Right lobe of liver (tissue), 6 donors: ENCODE results near the gene MAP3K3. TPM values are rescaled to one million over a fixed set of nuclear protein-coding genes. Genes with fewer than 3 reads are reported as not detected.

Experiments used
- ATAC-seq, 4 donors: fragments of 200-7000 bp; cut with Tn5 transposase; one replicate each; pipeline ENCODE4 v1.9.1; 2020; ENCODE audit warnings: mild to moderate bottlenecking in 4 of 4, moderate library complexity in 4 of 4
- DNase-seq, 3 donors: peaks; one replicate each; pipeline ENCODE4 v3.0.0-alpha.2; 2020
- H3K27ac ChIP-seq, 3 donors: fragments of 200-600 bp; one replicate each; pipeline ENCODE4 v1.8.0; 2022
- H3K27me3 ChIP-seq, 2 donors: fragments of 200-600 bp; one replicate each; pipeline ENCODE4 v1.8.0; 2022
- H3K36me3 ChIP-seq, 4 donors: fragments of 200-600 bp; sonication (generic) in 1 of 4; one replicate each; pipeline versions ENCODE4 v1.5.1 to v1.8.0; 2017 to 2022; ENCODE audit warnings: control low read depth in 1 of 4
- H3K4me1 ChIP-seq, 4 donors: fragments of 200-600 bp; sonication (generic) in 1 of 4; one replicate each; pipeline versions ENCODE4 v1.5.1 to v1.8.0; 2017 to 2022; ENCODE audit warnings: control low read depth in 1 of 4
- H3K4me3 ChIP-seq, 3 donors: fragments of 200-600 bp; one replicate each; pipeline ENCODE4 v1.8.0; 2022
- H3K9me3 ChIP-seq, 4 donors: fragments of 200-600 bp; sonication (generic) in 1 of 4; one replicate each; pipeline versions ENCODE4 v1.5.1 to v1.8.0; 2017 to 2022; ENCODE audit warnings: control low read depth in 1 of 4
- POLR2A ChIP-seq: fragments of 450-650 bp; IDR thresholded peaks from one replicate; pipeline ENCODE4 v1.6.1; 2017; ENCODE audit warnings: antibody characterized with exemption, mild to moderate bottlenecking
- WGBS: methylation state at CpG from one replicate; pipeline ENCODE4 v1.1.6; 2018; ENCODE audit warnings: low coverage, low lambda C conversion rate; ENCODE audit not compliant: insufficient coverage; ENCODE audit errors: missing lambda C conversion rate; 5-methylcytosine and 5-hydroxymethylcytosine counted together
- intact Hi-C, 2 donors: fragments of 100-400 bp; cut with DNase I; formaldehyde crosslinking; loops; one replicate each; pipeline versions ENCODE4 v1.11.2 to v1.14.1; 2022
- total RNA-seq, 6 experiments: library from RNA; depleted of rRNA in 2 of 6; stranded (reverse); fragments of >200 nt in 2 of 6; fragmentation: NEBNext Ultra II Directional in 3 of 6; extraction: Animal tissue kit (Norgen Biotek cat#: 25700) in 3 of 6; gene quantifications; one replicate each; pipeline versions ENCODE4 v1.1.0 to v1.2.4, GENCODE V29; 2016 to 2023
- TF ChIP-seq, protein P1 (sequence below), 4 donors: fragments of 200-600 bp in 3 of 4; fragments of 450-650 bp in 1 of 4; IDR thresholded peaks; one replicate each; pipeline versions ENCODE4 v1.5.1 to v1.8.0; 2016 to 2022; ENCODE audit warnings: antibody characterized with exemption in 4 of 4, mild to moderate bottlenecking in 2 of 4
- donor health status: DM: no; HTN: yes; CAD: no.
- donor health status: DM: no; HTN: no; CAD: no.
- donor health status: DM: no; HTN: no; CAD: no.
- donor health status: DM: no; HTN: yes; CAD: no.
- donor health status: DM: no; HTN: yes; CAD: no.

Gene MAP3K3
- total RNA-seq, 6 experiments from 2014 or later = 10.6 to 15.8 (median 13.0) TPM

DNA sequence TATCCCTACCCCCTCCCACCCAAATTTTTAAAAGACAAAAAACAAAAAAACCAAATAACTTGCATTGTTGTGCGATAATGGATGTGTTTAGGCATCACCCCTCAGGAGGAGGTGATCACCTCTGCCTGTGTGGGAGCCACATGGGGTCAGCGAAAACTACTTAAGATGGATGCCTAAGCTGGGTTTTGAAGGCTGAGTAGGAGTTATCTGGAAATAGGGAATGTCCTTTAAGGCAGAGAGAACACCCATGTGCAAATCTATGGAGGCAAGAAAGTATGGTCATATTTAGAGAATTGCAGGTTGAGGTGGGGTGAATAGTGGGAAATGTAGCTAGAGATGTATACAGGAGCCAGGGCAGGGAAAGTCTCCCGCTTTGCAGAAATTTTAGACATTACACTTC is 27.1 kb upstream of the MAP3K3 start:
- ATAC-seq (no peak), DNase-seq (no peak)
- H3K27ac ChIP-seq = no peak overlapping the region
- no peaks in the 10 kb centered on the region for H3K9me3 ChIP-seq
- H3K4me3 ChIP-seq = no peak overlapping the region
- WGBS = 91% methylated on average over 3 of the region's 3 CpGs
- H3K4me1 ChIP-seq = peaks cover 0 to 4% (median 1%) of the 10 kb centered on the region in 4 donors
- peaks cover 0 to 23% (median 6%) of the 10 kb centered on the region in 4 donors for H3K36me3 ChIP-seq
- no peaks in the 10 kb centered on the region for H3K27me3 ChIP-seq
- TF ChIP-seq POLR2A = no peak
- TF ChIP-seq, protein P1, sequence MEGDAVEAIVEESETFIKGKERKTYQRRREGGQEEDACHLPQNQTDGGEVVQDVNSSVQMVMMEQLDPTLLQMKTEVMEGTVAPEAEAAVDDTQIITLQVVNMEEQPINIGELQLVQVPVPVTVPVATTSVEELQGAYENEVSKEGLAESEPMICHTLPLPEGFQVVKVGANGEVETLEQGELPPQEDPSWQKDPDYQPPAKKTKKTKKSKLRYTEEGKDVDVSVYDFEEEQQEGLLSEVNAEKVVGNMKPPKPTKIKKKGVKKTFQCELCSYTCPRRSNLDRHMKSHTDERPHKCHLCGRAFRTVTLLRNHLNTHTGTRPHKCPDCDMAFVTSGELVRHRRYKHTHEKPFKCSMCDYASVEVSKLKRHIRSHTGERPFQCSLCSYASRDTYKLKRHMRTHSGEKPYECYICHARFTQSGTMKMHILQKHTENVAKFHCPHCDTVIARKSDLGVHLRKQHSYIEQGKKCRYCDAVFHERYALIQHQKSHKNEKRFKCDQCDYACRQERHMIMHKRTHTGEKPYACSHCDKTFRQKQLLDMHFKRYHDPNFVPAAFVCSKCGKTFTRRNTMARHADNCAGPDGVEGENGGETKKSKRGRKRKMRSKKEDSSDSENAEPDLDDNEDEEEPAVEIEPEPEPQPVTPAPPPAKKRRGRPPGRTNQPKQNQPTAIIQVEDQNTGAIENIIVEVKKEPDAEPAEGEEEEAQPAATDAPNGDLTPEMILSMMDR (IDR thresholded peaks at IDR 0.05) = no peak
- intact Hi-C loops = no loop called here

DNA sequence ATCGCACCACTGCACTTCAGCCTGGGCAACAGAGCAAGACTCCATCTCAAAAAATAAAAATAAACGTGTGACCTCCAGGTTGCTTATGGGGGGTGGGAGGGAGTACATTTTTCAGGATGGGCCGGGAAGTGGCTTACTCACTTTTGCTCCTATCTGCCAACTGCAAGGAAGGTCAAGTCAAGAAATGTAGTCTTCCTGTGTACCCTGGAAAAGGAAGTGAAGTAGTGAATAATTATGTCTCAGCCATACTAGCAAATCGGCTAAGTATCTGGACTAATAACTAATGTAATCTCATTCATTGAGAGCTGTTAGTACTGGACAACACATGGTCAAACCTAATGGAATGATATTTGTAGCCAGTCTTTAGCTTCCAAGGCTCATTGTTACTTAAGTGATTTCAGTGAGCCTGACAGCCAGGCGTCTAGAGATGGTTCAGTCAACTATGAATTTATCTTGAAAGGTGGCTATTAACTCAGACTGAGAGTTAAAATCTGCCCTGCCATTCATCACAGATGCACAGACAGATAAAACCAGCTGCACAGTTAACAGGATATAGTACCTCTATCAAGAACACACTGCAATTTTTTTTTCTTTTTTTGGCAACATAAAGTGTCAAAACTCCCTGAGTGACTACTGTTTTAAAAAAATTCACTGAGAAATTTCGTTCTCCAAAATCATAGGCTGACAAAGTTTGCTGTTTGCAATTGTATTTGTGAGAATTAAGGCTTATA is 25.2 kb upstream of the MAP3K3 start:
- intact Hi-C loops = no loop called here
- WGBS = 63% methylated on average over 6 of the region's 6 CpGs
- ATAC-seq = no peak
- Histone ChIP-seq H3K4me3 (no peak overlapping the region), H3K36me3 (peaks cover 0 to 6% (median 0%) of the 10 kb centered on the region in 4 donors), H3K27me3 (no peaks in the 10 kb centered on the region), H3K27ac (no peak overlapping the region), H3K4me1 (peaks cover 0 to 8% (median 3%) of the 10 kb centered on the region in 4 donors), H3K9me3 (no peaks in the 10 kb centered on the region)
- TF ChIP-seq, protein P1 (IDR thresholded peaks at IDR 0.05) = no peak
- no peak for TF ChIP-seq POLR2A
- DNase-seq = no peak

DNA sequence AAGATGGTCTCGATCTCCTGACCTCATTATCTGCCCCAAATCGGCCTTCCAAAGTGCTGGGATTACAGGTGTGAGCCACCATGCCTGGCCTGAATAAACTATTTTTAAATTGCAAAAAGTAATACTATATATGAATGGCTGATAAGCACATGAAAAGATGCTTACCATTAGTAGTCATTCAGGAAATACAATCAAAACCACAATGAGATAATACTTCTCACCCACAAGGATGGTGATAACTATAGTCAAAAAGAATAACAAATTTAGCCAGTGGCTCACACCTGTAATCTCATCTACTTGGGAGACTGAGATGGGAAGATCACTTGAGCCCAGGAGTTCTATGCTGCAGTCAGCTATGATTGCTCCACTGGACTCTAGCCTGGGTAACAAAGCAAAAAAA is 23.9 kb upstream of the MAP3K3 start:
- WGBS = 80% methylated on average over 2 of the region's 2 CpGs
- intact Hi-C loops = no loop called here
- ATAC-seq (no peak), DNase-seq (no peak)
- no peaks in the 10 kb centered on the region for H3K9me3 ChIP-seq
- no peaks in the 10 kb centered on the region for H3K27me3 ChIP-seq
- H3K27ac ChIP-seq = no peak overlapping the region
- peaks cover 0 to 14% (median 3%) of the 10 kb centered on the region in 4 donors for H3K4me1 ChIP-seq
- TF ChIP-seq, protein P1 (IDR thresholded peaks at IDR 0.05) = no peak
- TF ChIP-seq POLR2A = no peak
- no peak overlapping the region for H3K4me3 ChIP-seq
- H3K36me3 ChIP-seq = peaks cover 0 to 5% (median 0%) of the 10 kb centered on the region in 4 donors

DNA sequence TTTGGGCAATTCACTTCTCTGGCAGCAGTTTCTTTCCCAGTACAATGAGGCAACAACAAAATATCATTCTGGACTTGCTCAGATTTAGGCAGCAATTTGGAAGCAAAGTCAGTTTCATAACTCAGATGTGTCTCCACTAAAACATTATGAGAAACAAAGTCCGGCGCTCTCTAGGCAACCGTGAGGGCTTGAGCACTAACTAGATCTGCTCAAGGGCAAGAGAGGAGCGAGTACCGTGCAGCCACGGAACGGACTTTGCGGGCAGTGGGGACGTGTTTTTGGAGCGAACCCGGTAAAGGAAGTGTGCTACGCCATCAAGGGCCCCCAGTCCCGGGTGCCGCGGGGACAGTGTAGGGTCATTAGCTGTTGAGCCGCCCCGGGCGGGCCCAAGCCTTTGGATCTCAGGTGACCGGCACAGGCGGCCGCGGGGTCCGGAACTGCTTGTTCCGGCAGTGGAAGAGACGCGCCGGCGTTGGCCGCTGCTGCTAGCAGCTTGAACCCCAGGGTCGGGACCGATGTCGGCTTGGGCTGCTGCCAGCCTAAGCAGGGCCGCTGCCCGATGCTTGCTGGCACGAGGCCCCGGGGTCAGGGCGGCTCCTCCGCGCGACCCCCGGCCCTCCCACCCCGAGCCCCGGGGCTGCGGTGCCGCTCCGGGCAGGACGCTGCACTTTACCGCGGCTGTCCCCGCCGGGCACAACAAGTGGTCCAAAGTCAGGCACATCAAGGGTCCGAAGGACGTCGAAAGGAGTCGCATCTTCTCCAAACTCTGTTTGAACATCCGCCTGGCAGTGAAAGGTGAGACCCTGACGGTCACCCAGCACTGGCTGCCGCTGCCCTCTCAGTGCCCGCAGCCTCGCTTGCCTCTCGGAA is 21.4 kb upstream of the MAP3K3 start, which contains the start of gene TACO1:
TACO1 (plus strand) TSS at position 327 of the 870 bp plus-strand sequence; CDS start at position 516, 189 bp downstream.
- intact Hi-C loops = no loop called here
- Histone ChIP-seq H3K27me3 (no peaks in the 10 kb centered on the region), H3K36me3 (peaks cover 0 to 14% (median 12%) of the 10 kb centered on the region in 4 donors), H3K27ac (peak within 1 kb of the TSS; percentile 86 to 93 (median 89)), H3K4me1 (peaks cover 0 to 14% (median 3%) of the 10 kb centered on the region in 4 donors), H3K9me3 (no peaks in the 10 kb centered on the region), H3K4me3 (peak within 1 kb of the TSS; percentile 84 to 97 (median 97))
- peak; percentile 81 to 87 (median 87) for DNase-seq
- TF ChIP-seq, protein P1 (IDR thresholded peaks at IDR 0.05) = no peak
- peak; percentile 60 for TF ChIP-seq POLR2A
- ATAC-seq = peak; percentile 92 to 96 (median 94)
- WGBS = 0% methylated on average over 18 of the region's 61 CpGs
